ENCODE results near the gene SUDS3. TPM values are rescaled to one million over a fixed set of nuclear protein-coding genes. Genes with fewer than 3 reads are reported as not detected.

Gene SUDS3
- total RNA-seq, 4 donors from 2014 or later: 37.7 to 66.3 (median 50.1) TPM

DNA sequence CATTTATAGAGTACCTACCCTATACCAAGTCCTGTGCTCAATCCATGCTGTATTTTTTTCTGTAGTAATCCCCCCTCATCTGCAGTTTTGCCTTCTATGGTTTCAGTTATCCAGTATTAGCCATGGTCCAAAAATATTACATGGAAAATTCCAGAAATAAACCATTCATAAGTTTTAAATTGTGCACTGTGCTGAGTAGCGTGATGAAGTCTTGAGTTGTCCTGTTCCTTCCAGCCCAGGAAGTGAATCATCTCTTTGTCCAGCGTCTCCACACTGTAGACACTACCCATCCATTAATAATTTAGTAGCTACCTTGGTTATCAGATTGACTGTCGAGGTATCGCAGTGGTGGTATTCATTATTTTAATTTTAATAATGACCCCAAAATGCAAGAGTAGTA, 54.2 kb downstream of the SUDS3 start:
- Histone ChIP-seq H3K4me3 (no peak overlapping the region), H3K27ac (no peak overlapping the region), H3K4me1 (no peaks in the 10 kb centered on the region), H3K27me3 (no peaks in the 10 kb centered on the region), H3K36me3 (no peaks in the 10 kb centered on the region), H3K9me3 (no peaks in the 10 kb centered on the region)
- TF ChIP-seq, protein P1, sequence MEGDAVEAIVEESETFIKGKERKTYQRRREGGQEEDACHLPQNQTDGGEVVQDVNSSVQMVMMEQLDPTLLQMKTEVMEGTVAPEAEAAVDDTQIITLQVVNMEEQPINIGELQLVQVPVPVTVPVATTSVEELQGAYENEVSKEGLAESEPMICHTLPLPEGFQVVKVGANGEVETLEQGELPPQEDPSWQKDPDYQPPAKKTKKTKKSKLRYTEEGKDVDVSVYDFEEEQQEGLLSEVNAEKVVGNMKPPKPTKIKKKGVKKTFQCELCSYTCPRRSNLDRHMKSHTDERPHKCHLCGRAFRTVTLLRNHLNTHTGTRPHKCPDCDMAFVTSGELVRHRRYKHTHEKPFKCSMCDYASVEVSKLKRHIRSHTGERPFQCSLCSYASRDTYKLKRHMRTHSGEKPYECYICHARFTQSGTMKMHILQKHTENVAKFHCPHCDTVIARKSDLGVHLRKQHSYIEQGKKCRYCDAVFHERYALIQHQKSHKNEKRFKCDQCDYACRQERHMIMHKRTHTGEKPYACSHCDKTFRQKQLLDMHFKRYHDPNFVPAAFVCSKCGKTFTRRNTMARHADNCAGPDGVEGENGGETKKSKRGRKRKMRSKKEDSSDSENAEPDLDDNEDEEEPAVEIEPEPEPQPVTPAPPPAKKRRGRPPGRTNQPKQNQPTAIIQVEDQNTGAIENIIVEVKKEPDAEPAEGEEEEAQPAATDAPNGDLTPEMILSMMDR (IDR thresholded peaks at IDR 0.05): no peak
- TF ChIP-seq EP300 (IDR thresholded peaks at IDR 0.05) (no peak), POLR2AphosphoS5 (IDR thresholded peaks at IDR 0.05) (no peak), POLR2A (IDR thresholded peaks at IDR 0.05) (no peak)
- no peak for DNase-seq (ENCODE audit: low spot score in 2 of 2)
- 86% methylated on average over 4 of the region's 4 CpGs for WGBS

DNA sequence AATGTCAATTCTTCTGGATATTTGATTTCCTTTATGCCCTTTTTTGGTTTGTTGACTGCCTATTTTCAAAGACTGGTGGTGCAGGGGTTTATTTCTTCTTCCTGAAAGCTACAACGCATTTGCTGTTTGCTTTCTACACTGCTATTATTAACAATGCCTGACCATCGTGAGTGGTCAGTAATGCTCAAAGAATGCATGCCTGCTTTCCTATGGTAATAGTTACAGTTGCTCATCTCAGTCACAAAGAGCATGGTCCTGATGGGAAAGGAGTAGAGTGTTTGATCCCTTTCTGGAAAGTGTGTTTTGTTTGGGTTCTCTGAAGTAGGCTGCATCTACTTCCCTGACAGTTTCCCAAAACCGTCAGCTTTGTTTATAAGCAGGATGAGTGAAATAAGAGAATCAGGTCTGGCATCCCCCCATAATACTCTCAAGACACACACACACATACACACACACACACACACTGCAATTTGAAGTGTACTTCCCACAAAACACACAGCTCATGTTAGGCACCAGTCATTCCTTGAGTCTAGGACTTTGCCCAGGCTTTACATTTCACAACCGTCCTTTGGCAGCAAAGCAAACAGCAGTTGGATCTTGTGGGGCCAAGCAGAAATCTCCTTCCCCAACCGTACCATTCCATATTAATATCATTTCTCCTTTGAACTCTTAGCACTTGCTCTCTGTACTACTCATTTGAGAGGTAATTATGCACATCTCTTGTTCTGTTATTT, 56.6 kb downstream of the SUDS3 start:
- Histone ChIP-seq H3K36me3 (no peaks in the 10 kb centered on the region), H3K27me3 (no peaks in the 10 kb centered on the region), H3K9me3 (no peaks in the 10 kb centered on the region), H3K27ac (no peak overlapping the region), H3K4me3 (no peak overlapping the region), H3K4me1 (no peaks in the 10 kb centered on the region)
- no peak for DNase-seq (ENCODE audit: low spot score in 2 of 2)
- 75% methylated on average over 5 of the region's 5 CpGs for WGBS
- TF ChIP-seq, protein P1 (IDR thresholded peaks at IDR 0.05): no peak
- TF ChIP-seq EP300 (IDR thresholded peaks at IDR 0.05) (no peak), POLR2AphosphoS5 (IDR thresholded peaks at IDR 0.05) (no peak), POLR2A (IDR thresholded peaks at IDR 0.05) (no peak)

DNA sequence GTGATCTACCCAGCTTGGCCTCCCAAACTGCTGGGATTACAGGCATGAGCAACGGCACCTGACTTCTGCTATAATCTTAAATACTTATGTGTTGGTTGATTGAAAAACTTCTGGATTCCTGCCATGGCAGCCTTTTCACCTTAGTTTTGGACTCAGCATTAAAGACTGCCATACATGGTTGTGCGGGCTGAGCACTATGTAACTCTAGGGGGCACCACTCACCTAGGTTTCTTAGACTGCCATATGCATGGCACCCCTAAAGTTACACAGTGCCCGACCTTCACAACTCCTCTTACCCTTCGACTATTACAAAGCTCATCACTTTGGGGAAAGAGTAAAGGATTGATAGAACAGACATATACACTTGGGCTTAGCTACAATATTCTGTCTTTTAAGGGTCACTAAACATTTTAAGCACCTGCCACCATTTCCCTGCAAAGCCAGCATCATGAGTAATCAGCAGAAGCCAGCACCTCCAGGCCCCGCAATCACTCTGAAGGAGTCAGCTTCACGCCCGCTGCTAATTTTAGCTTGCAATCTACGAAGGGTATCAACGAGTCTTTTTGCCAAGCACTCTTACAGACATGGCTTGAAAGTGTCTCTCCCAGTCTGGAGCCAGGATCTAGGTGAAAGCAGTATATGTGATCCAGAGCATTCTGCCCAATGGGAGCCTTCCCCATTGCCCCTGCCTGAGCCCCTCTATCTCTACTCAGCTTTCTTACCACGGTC, 59.8 kb downstream of the SUDS3 start:
- no peaks in the 10 kb centered on the region for H3K9me3 ChIP-seq
- no peak overlapping the region for H3K27ac ChIP-seq
- H3K36me3 ChIP-seq: no peaks in the 10 kb centered on the region
- no peaks in the 10 kb centered on the region for H3K4me1 ChIP-seq
- H3K4me3 ChIP-seq: no peak overlapping the region
- no peak for DNase-seq (ENCODE audit: low spot score in 2 of 2)
- 72% methylated on average over 10 of the region's 10 CpGs for WGBS
- no peak for TF ChIP-seq POLR2A (IDR thresholded peaks at IDR 0.05)
- TF ChIP-seq, protein P1 (IDR thresholded peaks at IDR 0.05): no peak
- H3K27me3 ChIP-seq: no peaks in the 10 kb centered on the region

DNA sequence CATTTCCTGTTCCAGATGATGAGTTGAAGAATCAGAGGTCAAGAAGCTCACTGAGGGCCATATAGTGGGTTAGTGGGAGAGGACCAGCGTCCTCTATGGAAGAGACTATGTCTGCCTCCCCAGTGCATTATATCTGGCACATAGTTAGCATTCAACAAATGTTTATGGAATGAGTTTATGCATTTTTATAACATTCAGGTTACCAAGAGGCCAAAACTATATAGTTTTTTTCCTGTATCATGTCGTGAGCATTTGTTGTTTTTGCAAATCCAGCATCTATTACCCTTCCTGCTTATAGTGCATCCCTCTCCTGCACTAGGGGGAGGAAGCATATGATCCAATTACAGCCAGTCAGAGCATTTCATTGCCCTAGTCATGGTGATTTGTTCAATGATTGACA, 60.6 kb downstream of the SUDS3 start:
- DNase-seq (ENCODE audit: low spot score in 2 of 2): no peak
- no peak overlapping the region for H3K4me3 ChIP-seq
- H3K27me3 ChIP-seq: no peaks in the 10 kb centered on the region
- 55% methylated on average over 2 of the region's 2 CpGs for WGBS
- TF ChIP-seq POLR2AphosphoS5 (IDR thresholded peaks at IDR 0.05) (no peak), EP300 (IDR thresholded peaks at IDR 0.05) (no peak), POLR2A (IDR thresholded peaks at IDR 0.05) (no peak)
- TF ChIP-seq, protein P1 (IDR thresholded peaks at IDR 0.05): no peak
- H3K4me1 ChIP-seq: no peaks in the 10 kb centered on the region
- H3K9me3 ChIP-seq: no peaks in the 10 kb centered on the region
- no peak overlapping the region for H3K27ac ChIP-seq
- H3K36me3 ChIP-seq: no peaks in the 10 kb centered on the region

DNA sequence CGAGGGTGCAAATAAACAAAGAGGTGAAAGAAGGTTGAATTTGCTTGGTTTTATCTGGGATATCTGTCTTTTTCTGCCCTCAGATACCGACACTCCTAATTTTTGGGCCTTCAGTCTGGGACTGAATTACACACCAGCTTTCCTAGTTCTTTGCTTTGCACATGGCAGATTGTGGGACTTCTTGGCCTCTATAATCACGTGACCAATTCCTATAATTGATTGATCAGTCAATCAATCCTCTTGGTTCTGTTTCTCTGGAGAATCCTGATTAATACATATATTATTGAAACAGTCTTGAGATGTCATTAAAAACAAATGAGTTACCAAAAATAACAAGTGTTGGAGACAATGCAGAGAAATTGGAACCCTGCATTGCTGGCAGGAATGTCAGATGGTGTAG, 62.7 kb downstream of the SUDS3 start:
- 86% methylated on average over 3 of the region's 3 CpGs for WGBS
- TF ChIP-seq POLR2A (IDR thresholded peaks at IDR 0.05) (no peak), POLR2AphosphoS5 (IDR thresholded peaks at IDR 0.05) (no peak), EP300 (IDR thresholded peaks at IDR 0.05) (no peak)
- TF ChIP-seq, protein P1 (IDR thresholded peaks at IDR 0.05): no peak

More for the DNA sequence above, 62.7 kb downstream of the SUDS3 start:
- no peak overlapping the region for H3K4me3 ChIP-seq
- H3K4me1 ChIP-seq: no peaks in the 10 kb centered on the region
- DNase-seq (ENCODE audit: low spot score in 2 of 2): no peak
- H3K9me3 ChIP-seq: no peaks in the 10 kb centered on the region
- no peaks in the 10 kb centered on the region for H3K27me3 ChIP-seq
- no peaks in the 10 kb centered on the region for H3K36me3 ChIP-seq
- H3K27ac ChIP-seq: no peak overlapping the region

Data from suprapubic skin (tissue), 4 donors.